PC-9 (cell line): Measurements from ENCODE around the gene MIER2.

ENCODE experiments used
- CTCF ChIP-seq: fragments of 200-600 bp; sonication (generic); conservative IDR thresholded peaks from 2 replicates; pipeline ENCODE4 v1.6.1; 2017; ENCODE audit warnings: mixed run types, antibody characterized with exemption, mild to moderate bottlenecking, moderate library complexity
- EZH2 ChIP-seq: fragments of 200-600 bp; sonication (generic); IDR thresholded peaks from 2 replicates; pipeline ENCODE4 v1.8.0; 2017; ENCODE audit warnings: antibody characterized with exemption, low read depth

GRCh38 chr19:281992-282391, 62.6 kb downstream of the MIER2 start:
- TF ChIP-seq CTCF (no peak), EZH2 (no peak)
